Activated naive CD4-positive, alpha-beta T cell treated with anti-CD3 and anti-CD28 coated beads, Interleukin-2, amount 50 U/mL, for 72 hours (primary cell): Measurements from ENCODE around the gene TSPAN8. TPM values are rescaled to one million over a fixed set of nuclear protein-coding genes. Genes with fewer than 3 reads are reported as not detected.
"Not testable (repeated sequence)": the region's sequence is repeated elsewhere in the genome, so short reads cannot be mapped to it uniquely, and the experiment has no call there.

Experiments used
- ATAC-seq, 2 donors: fragments of 150-1000 bp; cut with Tn5 transposase; 2 replicates each; pipeline ENCODE4 v1.10.0; 2021; ENCODE audit warnings: mild to moderate bottlenecking in 2 of 2, moderate library complexity in 2 of 2
- DNase-seq, 2 donors: peaks; one replicate each; pipeline ENCODE4 v3.0.0; 2021 to 2022; ENCODE audit warnings: low spot score in 2 of 2
- H3K27ac Mint-ChIP-seq, 2 donors: one replicate each; pipeline ENCODE4 v1.8.0; 2022; ENCODE audit warnings: mild to moderate bottlenecking in 2 of 2, mixed read lengths in 2 of 2
- H3K36me3 Mint-ChIP-seq, 2 donors: one replicate each; pipeline ENCODE4 v1.8.0; 2022; ENCODE audit warnings: mixed read lengths in 2 of 2
- H3K9me3 Mint-ChIP-seq, 2 donors: one replicate each; pipeline ENCODE4 v1.8.0; 2022; ENCODE audit warnings: mixed read lengths in 2 of 2
- total RNA-seq, 2 donors: library from RNA; stranded (reverse); gene quantifications; one replicate each; pipeline ENCODE4 v1.2.3, GENCODE V29; 2022

Gene TSPAN8
- total RNA-seq, 2 donors from 2014 or later, result not detected

DNA sequence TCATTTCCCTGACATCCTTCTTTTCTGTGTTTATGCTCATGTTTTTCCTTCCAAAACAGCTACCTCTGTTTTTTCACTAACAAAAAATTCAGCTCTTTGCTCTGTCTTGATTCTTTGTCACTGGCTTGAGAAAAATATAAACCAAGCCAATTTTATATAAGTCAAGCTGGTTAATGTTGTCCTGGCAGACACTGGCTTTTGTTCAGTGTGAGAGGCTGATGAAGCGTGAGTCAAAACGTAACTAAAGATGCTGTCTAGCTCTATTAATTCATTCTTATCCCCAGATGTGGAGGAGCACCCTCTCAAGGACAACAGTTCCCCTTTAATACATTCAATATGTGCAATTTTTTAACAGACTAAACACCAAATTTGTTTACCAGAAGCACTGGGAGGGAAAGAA is 15.8 kb downstream of the TSPAN8 start:
- ATAC-seq (no peak), DNase-seq (no peak)
- Mint-ChIP-seq H3K27ac (no peak overlapping the region), H3K36me3 (no peaks in the 10 kb centered on the region), H3K9me3 (no peaks in the 10 kb centered on the region)

DNA sequence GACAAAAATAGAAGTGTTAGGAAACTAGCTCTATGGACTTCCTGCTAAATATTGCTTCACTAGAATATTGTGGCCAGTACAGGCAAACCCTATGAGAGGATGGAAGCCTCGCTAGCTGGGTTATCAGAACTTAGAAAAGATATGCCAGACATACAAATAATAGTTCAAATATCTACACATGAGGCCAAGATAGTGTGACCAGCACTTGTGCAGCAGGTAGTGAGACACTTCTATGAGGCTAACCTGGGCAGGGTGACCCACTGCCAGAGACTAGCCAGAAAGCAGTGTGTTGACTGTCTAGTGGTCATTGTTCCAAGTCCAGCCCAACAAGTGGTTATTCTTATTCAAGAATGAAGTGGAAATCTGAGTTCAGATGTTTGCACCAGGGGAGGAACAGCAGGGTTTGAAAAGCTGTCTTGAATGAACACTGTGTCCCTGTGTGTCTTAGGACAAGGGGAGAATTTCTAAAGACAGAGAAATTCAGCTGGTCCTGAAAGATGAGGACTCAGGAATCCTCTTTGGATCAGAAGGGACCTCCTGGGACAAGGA is 16.3 kb downstream of the TSPAN8 start:
- Mint-ChIP-seq H3K27ac (no peak overlapping the region), H3K36me3 (no peaks in the 10 kb centered on the region), H3K9me3 (no peaks in the 10 kb centered on the region)
- DNase-seq (no peak), ATAC-seq (no peak)

DNA sequence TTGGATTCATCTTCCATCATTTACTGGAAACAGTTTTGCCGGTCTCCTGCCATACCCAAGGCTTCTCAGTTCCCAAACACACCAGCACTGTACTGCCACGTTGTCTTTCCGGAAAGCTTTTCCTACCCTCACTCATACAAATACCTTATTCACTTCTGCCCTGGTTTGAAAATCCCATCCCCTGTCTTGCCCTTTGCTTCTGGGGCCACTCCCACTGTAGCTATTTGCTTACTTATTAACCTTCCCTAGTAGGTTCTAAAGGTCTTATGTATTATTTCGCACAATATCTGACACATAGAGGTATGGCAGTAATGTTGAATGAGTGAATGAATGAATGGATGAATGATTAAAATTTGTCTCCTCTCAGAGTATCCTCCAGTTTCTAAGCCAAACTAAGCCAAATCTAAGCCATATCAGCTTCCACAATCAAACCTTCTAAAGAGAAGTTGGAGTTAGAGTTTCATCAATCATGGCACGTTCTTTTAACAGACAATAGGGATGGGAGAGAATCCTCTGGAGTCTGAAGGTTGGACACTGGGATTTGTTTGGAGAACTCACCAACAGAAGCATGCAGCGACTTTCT is 18.6 kb downstream of the TSPAN8 start:
- Mint-ChIP-seq H3K36me3 (no peaks in the 10 kb centered on the region), H3K9me3 (no peaks in the 10 kb centered on the region), H3K27ac (no peak overlapping the region)
- ATAC-seq (no peak), DNase-seq (no peak)

DNA sequence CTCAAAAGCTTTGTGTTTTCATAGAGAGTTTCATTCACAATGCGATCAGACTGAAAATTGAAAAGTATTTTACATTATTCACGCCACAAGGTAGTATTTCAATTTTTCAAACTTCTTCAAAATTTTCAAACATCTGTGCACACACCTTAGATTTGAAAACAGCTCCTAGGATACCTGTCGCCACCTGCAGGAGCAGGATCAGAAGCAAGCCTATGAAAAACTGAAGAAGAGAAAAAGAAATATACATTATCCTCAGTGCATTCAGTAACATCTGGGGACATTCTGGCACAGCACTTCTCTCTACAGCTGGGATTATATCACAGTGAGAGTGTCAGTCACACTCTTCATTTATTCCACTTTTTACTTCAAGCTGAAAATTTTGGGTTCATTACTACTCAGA is 19.8 kb downstream of the TSPAN8 start:
- no peak for ATAC-seq
- no peaks in the 10 kb centered on the region for H3K36me3 Mint-ChIP-seq
- H3K27ac Mint-ChIP-seq, result no peak overlapping the region
- no peaks in the 10 kb centered on the region for H3K9me3 Mint-ChIP-seq
- no peak for DNase-seq

DNA sequence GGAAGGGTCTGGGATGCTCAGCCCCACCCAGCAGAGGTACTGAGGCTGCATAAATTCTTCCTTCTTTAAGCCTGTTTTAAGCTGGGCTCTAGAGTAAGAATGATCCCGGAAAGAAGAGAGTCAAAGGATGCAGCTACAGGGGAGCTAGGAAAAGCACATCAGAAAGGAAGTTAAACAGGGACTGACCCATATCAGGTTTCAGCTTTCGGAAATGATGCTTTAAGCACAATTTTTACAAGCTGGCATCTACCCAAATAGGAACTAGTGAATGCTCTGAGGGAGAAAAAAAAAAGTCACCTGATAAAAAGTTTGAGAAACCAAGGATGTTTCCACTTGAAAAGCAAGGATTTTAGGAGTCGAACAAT is 22.0 kb downstream of the TSPAN8 start:
- no peak for DNase-seq
- Mint-ChIP-seq H3K36me3 (no peaks in the 10 kb centered on the region), H3K27ac (no peak overlapping the region), H3K9me3 (no peaks in the 10 kb centered on the region)
- ATAC-seq, result no peak

DNA sequence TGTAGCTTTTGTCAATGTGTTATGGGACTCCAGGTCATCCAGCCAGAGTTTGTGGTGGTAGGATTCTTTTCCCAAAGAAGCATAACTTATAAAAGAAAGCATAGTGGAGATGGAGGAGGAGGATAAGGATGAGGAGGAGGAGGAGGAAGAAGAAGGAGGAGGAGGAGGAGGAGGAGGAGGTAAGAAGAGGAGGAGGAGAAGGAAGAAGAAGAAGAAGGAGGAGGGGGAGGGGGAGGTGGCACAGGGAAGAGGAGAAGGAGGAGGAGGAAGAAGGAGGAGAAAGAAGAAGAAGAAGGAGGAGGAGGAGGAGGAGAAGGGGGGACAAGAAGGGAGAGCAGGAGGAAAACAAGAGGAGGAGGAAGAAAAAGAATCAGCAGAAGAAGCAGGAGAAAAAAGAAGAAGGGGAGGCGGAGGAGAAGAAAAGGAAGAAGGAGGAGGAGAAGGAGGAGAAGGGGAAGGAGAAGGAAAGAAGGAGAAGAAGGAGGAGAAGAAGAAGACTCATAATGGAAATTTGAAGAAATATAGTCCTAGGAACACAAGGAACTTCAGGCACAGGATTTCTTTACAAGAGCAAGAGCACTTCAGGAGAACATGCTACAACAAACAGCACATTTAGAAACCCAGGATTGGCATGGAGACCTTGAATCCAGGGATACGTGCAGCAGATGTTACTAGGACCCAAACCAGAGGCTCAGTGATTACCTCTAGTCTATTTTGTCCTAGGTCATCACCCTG is 22.6 kb downstream of the TSPAN8 start:
- Mint-ChIP-seq H3K36me3 (no peaks in the 10 kb centered on the region), H3K27ac (no peak overlapping the region), H3K9me3 (no peaks in the 10 kb centered on the region)
- no peak for ATAC-seq
- DNase-seq, result no peak

DNA sequence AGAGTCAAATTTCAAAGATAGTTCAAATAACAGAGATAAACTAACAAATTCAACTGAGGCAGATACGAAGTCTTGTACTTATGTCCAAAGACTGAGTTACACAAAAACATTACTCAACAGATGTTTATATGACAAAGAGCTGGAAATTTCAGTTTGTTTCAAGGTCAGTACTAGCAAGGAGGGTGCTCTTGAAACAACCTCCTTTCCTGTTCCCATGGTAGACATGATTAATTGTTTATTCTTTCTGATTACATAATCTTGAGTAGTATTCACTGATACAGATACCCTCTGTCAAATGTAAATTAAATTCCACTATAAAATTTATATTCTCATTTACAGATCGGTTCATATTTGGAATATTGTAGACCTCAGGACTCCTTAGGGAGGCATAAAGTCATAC is 23.4 kb downstream of the TSPAN8 start:
- ATAC-seq (no peak), DNase-seq (no peak)
- Mint-ChIP-seq H3K27ac (no peak overlapping the region), H3K36me3 (no peaks in the 10 kb centered on the region), H3K9me3 (no peaks in the 10 kb centered on the region)

DNA sequence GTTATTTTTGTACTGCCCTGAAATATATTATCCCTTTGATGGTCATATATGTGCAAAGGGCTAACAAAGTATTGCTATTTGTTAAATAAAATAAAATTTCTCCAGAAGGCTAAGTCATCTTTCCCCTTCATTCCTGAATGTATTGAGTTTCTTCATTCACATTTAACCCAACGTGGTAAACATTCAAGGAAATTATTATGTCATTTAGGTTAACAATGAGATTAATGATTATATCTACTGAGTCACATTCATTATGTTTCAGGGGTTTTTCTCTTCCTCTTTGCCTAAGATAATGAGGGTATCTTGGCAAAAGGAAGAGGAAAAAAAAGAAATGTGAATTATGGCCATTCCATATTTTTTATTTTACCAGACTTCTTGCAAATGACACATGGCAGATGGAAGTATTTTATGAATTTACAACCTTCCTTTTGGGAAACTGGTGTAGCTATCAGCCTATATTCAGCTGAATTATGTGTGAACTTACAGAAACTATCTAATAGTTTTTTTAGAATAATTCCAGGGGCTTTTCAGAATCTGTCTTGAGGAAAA is 27.2 kb downstream of the TSPAN8 start:
- Mint-ChIP-seq H3K27ac (no peak overlapping the region), H3K9me3 (no peaks in the 10 kb centered on the region), H3K36me3 (no peaks in the 10 kb centered on the region)
- DNase-seq, result no peak
- no peak for ATAC-seq

DNA sequence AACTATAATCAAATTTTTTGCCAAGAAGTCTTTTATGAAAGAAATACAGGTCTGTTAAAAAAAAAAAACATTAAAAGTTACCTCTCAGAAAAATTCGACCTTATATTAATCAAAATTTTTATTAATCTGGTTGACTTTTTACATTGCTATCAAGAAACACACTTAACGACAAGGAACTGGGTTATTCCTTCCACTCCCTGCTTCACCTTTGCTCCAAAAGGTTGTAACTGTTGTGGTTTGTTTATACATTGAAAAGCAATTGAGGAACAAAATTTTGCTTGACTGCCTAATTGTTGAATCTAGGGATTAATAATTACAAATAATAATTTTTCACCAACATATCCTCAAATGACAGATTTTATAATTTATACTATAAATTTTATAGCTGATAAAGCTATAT is 28.4 kb downstream of the TSPAN8 start:
- H3K27ac Mint-ChIP-seq, result no peak overlapping the region
- H3K36me3 Mint-ChIP-seq, result no peaks in the 10 kb centered on the region
- ATAC-seq (no peak), DNase-seq (no peak)
- no peaks in the 10 kb centered on the region for H3K9me3 Mint-ChIP-seq

DNA sequence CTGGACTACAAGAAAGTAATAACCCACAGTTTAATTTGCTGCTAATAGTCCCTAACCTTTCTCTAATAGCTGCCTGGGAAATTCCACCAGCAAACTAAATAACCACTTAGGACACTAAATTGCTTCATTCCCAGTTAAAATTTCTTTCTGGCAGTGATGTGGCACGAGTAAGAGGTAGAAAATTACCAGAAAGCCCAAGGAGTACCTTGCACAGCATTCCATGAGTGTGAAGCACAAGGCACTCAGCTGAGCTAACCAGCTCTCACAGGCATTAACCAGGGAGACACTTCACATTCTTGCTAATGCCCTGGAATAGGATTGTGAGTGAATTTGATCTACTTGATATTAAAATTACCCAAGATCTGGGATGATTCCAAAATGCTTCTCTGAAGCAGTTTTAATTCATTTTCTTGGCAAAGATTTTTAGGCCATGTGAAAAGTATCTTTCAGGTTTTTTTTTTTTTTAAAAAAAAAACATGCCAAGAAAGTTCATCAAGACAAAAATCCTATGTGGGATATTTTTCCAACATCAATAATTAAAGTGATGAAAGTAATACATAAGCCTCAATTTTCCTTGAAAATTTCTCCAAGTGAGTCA is 29.5 kb downstream of the TSPAN8 start:
- H3K9me3 Mint-ChIP-seq, result no peaks in the 10 kb centered on the region
- no peak for DNase-seq
- no peaks in the 10 kb centered on the region for H3K36me3 Mint-ChIP-seq
- no peak for ATAC-seq
- peak overlapping the region in 1 of 2 donors; percentile 22 for H3K27ac Mint-ChIP-seq

DNA sequence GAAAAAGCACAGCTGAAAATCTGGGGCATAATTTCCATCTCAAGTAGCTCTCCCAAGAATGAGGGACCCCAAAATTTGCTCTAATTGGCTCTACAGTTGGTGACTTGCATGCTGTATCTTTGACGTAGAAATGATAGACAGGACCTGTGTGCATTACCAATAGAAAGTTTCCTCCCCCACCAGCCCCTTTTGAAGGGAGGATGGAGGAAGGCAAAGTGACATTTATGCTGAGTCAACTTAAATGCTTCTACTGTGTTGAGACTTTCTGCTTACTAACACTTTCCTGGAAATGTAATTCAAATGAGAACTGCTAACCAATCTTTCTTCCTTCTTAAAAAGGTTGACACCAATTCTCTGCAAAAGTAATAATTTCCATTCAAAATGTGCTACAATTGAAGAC is 31.9 kb downstream of the TSPAN8 start:
- Mint-ChIP-seq H3K27ac (no peak overlapping the region), H3K9me3 (no peaks in the 10 kb centered on the region)
- ATAC-seq, result no peak

DNA sequence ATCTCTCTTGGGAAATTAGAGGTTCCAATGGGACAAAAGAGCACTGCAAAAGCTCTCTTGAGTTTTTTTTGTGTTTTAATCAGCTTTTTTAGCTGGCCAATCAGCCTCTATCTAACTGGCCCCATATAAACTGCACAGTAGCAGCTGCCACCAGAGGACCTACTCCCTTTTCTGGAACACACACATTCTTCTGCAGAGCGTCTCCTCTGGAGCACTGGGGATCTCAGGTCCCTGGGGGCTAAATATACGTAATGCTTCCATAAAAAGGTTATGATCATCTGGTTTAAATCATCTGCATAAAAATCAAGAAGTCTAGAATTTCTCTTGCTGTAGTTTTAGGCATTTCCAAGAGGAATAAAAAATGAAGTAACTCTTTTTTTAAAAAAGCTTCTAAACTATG is 32.3 kb downstream of the TSPAN8 start:
- Mint-ChIP-seq H3K36me3 (no peaks in the 10 kb centered on the region), H3K27ac (no peak overlapping the region)
- DNase-seq, result no peak

More for the DNA sequence above, 31.9 kb downstream of the TSPAN8 start:
- H3K36me3 Mint-ChIP-seq, result no peaks in the 10 kb centered on the region
- DNase-seq, result no peak

DNA sequence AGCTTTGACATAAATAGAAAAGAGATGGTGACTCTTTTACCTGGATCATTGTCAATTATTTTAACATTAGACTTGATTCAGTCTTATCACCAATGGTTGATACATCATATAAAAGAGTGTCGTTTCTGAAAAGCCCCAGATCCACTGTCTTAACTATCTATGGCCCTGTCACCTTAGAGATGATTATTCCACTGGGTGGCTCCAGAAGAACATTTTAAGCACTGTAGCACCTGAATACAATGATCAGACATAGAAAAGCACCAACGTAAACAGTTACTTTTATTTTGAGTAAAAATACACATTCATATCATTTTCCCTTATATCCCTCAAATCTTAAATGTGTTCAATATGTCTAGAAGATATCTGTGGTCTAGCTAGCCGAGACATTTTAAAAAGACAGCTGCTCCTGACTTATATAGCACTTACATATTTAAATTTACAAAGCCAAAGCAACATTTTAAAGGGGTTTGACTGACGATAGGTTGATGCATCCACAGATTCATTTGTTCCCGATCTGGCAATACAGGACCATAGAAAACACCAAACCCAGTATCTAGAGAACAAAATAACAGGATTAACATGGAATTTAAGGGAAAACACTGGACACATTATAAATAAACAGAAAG is 32.9 kb downstream of the TSPAN8 start:
- DNase-seq (no peak), ATAC-seq (no peak)
- no peaks in the 10 kb centered on the region for H3K9me3 Mint-ChIP-seq
- H3K36me3 Mint-ChIP-seq, result no peaks in the 10 kb centered on the region
- no peak overlapping the region for H3K27ac Mint-ChIP-seq

More for the DNA sequence above, 32.3 kb downstream of the TSPAN8 start:
- H3K9me3 Mint-ChIP-seq, result no peaks in the 10 kb centered on the region
- no peak for ATAC-seq

DNA sequence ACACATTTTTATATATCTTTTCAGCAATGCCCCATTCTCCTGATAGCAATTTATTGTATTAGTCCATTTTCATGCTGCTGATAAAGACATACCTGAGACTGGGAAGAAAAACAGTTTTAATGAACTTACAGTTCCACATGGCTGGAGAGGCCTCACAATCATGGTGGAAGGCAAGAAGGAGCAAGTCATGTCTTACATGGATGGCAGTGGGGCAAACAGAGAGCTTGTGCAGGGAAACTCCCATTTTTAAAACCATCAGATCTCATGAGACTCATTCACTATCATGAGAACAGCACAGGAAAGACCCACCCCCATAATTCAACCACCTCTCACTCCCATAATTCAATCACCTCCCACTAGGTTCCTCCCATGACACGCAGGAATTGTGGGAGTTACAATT is 44.7 kb downstream of the TSPAN8 start:
- H3K27ac Mint-ChIP-seq, H3K36me3 Mint-ChIP-seq, DNase-seq, ATAC-seq: not testable (repeated sequence)
- peaks cover 6 to 13% of the 10 kb centered on the region in 2 donors for H3K9me3 Mint-ChIP-seq

DNA sequence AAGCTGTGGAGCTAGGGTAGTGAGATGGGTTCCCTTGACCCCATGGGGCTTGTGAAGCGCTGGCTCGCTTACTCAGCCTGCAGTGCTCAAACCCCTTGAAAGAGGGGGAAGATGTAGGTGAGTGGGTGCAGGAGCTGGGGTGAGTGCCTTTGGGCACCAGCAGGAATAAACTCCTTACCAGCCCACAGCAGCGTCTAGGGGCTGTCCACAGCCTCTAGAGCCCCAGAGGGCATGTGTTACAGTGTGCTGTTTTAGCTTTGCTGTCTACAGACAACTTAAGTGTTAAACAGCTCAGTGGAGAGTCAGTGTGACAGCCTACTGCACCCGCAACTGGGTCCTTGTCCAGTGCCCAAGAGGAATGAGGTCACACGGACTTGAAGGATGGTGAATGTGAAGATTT is 48.0 kb downstream of the TSPAN8 start:
- peaks cover 11 to 12% of the 10 kb centered on the region in 2 donors for H3K9me3 Mint-ChIP-seq
- peak overlapping the region in 1 of 2 donors; percentile 29 for H3K27ac Mint-ChIP-seq
- DNase-seq, result no peak
- no peak for ATAC-seq
- no peaks in the 10 kb centered on the region for H3K36me3 Mint-ChIP-seq

DNA sequence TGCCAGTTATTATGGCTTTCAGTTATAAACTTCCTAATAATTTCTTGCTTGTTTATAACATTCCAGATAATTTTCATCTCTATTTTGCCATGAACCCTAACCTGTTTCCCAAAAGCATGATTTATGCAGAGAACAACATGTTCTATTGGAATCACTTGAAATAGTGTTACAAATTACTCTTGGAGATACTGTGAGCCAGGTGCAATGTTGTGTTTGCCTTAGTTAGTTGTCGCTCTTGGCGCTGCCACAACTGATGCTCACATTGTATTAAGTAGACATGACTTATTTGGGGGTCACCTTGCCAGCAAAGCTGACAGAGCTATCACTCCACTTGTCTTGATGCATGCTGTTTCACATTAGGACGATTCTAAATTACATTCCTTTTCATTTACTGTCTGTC is 49.4 kb downstream of the TSPAN8 start:
- no peaks in the 10 kb centered on the region for H3K36me3 Mint-ChIP-seq
- no peak overlapping the region for H3K27ac Mint-ChIP-seq
- H3K9me3 Mint-ChIP-seq, result peaks cover 11 to 13% of the 10 kb centered on the region in 2 donors
- DNase-seq, result no peak
- no peak for ATAC-seq

DNA sequence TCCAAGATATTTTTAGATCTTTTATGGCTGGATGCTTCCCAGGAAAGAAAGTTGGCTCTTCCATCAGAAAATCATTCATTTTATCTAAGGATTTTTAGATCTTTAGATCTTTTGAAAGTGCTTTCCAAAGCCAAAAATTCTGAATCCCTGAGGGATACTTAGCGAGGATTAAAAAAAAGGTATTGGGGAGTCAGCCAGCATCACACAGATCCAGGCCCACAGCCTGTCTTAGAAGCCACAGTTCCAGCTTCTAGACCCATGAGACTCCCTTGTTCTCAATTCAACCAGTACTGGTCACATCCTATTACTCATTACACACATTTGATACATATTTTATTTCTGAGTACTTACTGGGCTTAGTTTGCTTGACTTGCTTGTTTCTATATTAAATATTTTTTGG is 49.9 kb downstream of the TSPAN8 start:
- Mint-ChIP-seq H3K9me3 (peaks cover 11 to 13% of the 10 kb centered on the region in 2 donors), H3K27ac (no peak overlapping the region), H3K36me3 (no peaks in the 10 kb centered on the region)
- ATAC-seq (no peak), DNase-seq (no peak)
